Activated CD4-positive, alpha-beta memory T cell treated with anti-CD3 and anti-CD28 coated beads for 36 hours (primary cell): ENCODE results near the gene ETFA. TPM values are rescaled to one million over a fixed set of nuclear protein-coding genes. Genes with fewer than 3 reads are reported as not detected.

Source experiments
- CTCF ChIA-PET: fragments of 350-600 bp; sonication (Branson Sonifier 250); formaldehyde crosslinking; loops from one replicate; lab custom pipeline; 2021; ENCODE audit warnings: antibody characterized with exemption, inconsistent platforms; lab: Charles Lee
- POLR2A ChIA-PET: fragments of 350-600 bp; sonication (Branson Sonifier 250); formaldehyde crosslinking; loops from one replicate; lab custom pipeline; 2021; ENCODE audit warnings: antibody characterized with exemption; lab: Charles Lee
- DNase-seq: peaks from one replicate; pipeline ENCODE4 v3.0.0-alpha.2; 2020
- H3K27ac Mint-ChIP-seq: one replicate; pipeline ENCODE4 v1.8.0; 2021; ENCODE audit warnings: mixed read lengths
- H3K27me3 Mint-ChIP-seq: one replicate; pipeline ENCODE4 v1.8.0; 2021; ENCODE audit warnings: mixed read lengths
- H3K36me3 Mint-ChIP-seq: one replicate; pipeline ENCODE4 v1.8.0; 2021; ENCODE audit warnings: mixed read lengths
- H3K4me1 Mint-ChIP-seq: one replicate; pipeline ENCODE4 v1.8.0; 2021; ENCODE audit warnings: low read depth, mixed read lengths
- H3K4me3 Mint-ChIP-seq: one replicate; pipeline ENCODE4 v1.8.0; 2021; ENCODE audit warnings: mild to moderate bottlenecking, mixed read lengths
- H3K9me3 Mint-ChIP-seq: one replicate; pipeline ENCODE4 v1.8.0; 2021; ENCODE audit warnings: mixed read lengths
- intact Hi-C: fragments of 100-400 bp; cut with micrococcal nuclease; formaldehyde crosslinking; loops from one replicate; pipeline ENCODE4 v1.15.1; 2023
- total RNA-seq, 2 experiments: library from RNA; stranded (reverse); gene quantifications; one replicate each; pipeline ENCODE4 v1.2.3, GENCODE V29; 2021

Gene ETFA
- total RNA-seq, 2 experiments from 2014 or later: 169 to 173 TPM

GRCh38 chr15:76223521-76223920 is 87.7 kb downstream of the ETFA start:
- Mint-ChIP-seq H3K9me3 (no peaks in the 10 kb centered on the region), H3K27ac (no peak overlapping the region), H3K27me3 (no peaks in the 10 kb centered on the region), H3K4me1 (no peaks in the 10 kb centered on the region), H3K4me3 (no peak overlapping the region), H3K36me3 (peaks cover 30% of the 10 kb centered on the region)
- intact Hi-C loops: no loop called here
- ChIA-PET CTCF (interaction anchor here (1.4 to 1.6 kb wide), 2 partner anchors 9 to 12 kb away, joined by 5 to 9 read pairs; no protein-coding TSS in a partner anchor), POLR2A (no interaction called here)
- no peak for DNase-seq

- POLR2A ChIA-PET: no interaction called here
- Mint-ChIP-seq H3K27me3 (no peaks in the 10 kb centered on the region), H3K27ac (no peak overlapping the region), H3K36me3 (peaks cover 30% of the 10 kb centered on the region), H3K4me3 (no peak overlapping the region), H3K4me1 (no peaks in the 10 kb centered on the region), H3K9me3 (no peaks in the 10 kb centered on the region)
- CTCF ChIA-PET: interaction anchor here (1.4 to 1.6 kb wide), 2 partner anchors 8 to 14 kb away, joined by 5 to 9 read pairs; no protein-coding TSS in a partner anchor
- intact Hi-C loops: no loop called here
- no peak for DNase-seq
Observed at GRCh38 chr15:76222159-76222558, 89.1 kb downstream of the ETFA start.

- ChIA-PET POLR2A (no interaction called here), CTCF (no interaction called here)
- H3K27me3 Mint-ChIP-seq: no peaks in the 10 kb centered on the region
- H3K4me3 Mint-ChIP-seq: no peak overlapping the region
- intact Hi-C loops: no loop called here
- peaks cover 32% of the 10 kb centered on the region for H3K36me3 Mint-ChIP-seq
- DNase-seq: no peak
- H3K9me3 Mint-ChIP-seq: no peaks in the 10 kb centered on the region
- no peak overlapping the region for H3K27ac Mint-ChIP-seq
- H3K4me1 Mint-ChIP-seq: no peaks in the 10 kb centered on the region
Observed at GRCh38 chr15:76221085-76221767, 90.0 kb downstream of the ETFA start.

GRCh38 chr15:76217882-76218217 is 93.4 kb downstream of the ETFA start:
- POLR2A ChIA-PET: no interaction called here
- Mint-ChIP-seq H3K27ac (no peak overlapping the region), H3K36me3 (peaks cover 18% of the 10 kb centered on the region), H3K27me3 (no peaks in the 10 kb centered on the region), H3K4me1 (no peaks in the 10 kb centered on the region), H3K9me3 (no peaks in the 10 kb centered on the region), H3K4me3 (no peak overlapping the region)
- no peak for DNase-seq
- intact Hi-C loops: no loop called here
- CTCF ChIA-PET: interaction anchor here (0.7 to 1.6 kb wide), 2 partner anchors 68 to 69 kb away, joined by 3 read pairs; no protein-coding TSS in a partner anchor

GRCh38 chr15:76217029-76217881 is 94.0 kb downstream of the ETFA start:
- H3K4me3 Mint-ChIP-seq: no peak overlapping the region
- ChIA-PET POLR2A (no interaction called here), CTCF (interaction anchor here (0.7 kb wide), 1 partner anchor 69 kb away, joined by 3 read pairs; no protein-coding TSS in a partner anchor)
- H3K4me1 Mint-ChIP-seq: no peaks in the 10 kb centered on the region
- peaks cover 16% of the 10 kb centered on the region for H3K36me3 Mint-ChIP-seq
- no peaks in the 10 kb centered on the region for H3K9me3 Mint-ChIP-seq
- DNase-seq: no peak
- intact Hi-C loops: no loop called here
- no peaks in the 10 kb centered on the region for H3K27me3 Mint-ChIP-seq
- H3K27ac Mint-ChIP-seq: no peak overlapping the region

GRCh38 chr15:76215634-76216033 is 95.6 kb downstream of the ETFA start:
- no peaks in the 10 kb centered on the region for H3K4me1 Mint-ChIP-seq
- H3K9me3 Mint-ChIP-seq: no peaks in the 10 kb centered on the region
- H3K4me3 Mint-ChIP-seq: no peak overlapping the region
- peaks cover 12% of the 10 kb centered on the region for H3K36me3 Mint-ChIP-seq
- H3K27me3 Mint-ChIP-seq: no peaks in the 10 kb centered on the region
- H3K27ac Mint-ChIP-seq: no peak overlapping the region
- no peak for DNase-seq
- CTCF ChIA-PET: no interaction called here
- POLR2A ChIA-PET: no interaction called here
- intact Hi-C loops: no loop called here

GRCh38 chr15:76209942-76210341 is 101.3 kb downstream of the ETFA start:
- ChIA-PET POLR2A (no interaction called here), CTCF (no interaction called here)
- Mint-ChIP-seq H3K27ac (no peak overlapping the region), H3K9me3 (no peaks in the 10 kb centered on the region), H3K36me3 (peaks cover 10% of the 10 kb centered on the region), H3K4me1 (no peaks in the 10 kb centered on the region), H3K4me3 (no peak overlapping the region), H3K27me3 (no peaks in the 10 kb centered on the region)
- intact Hi-C loops: no loop called here
- no peak for DNase-seq

- intact Hi-C loops: no loop called here
- DNase-seq: no peak
- Mint-ChIP-seq H3K9me3 (no peaks in the 10 kb centered on the region), H3K4me3 (no peak overlapping the region), H3K36me3 (peaks cover 10% of the 10 kb centered on the region), H3K27ac (no peak overlapping the region), H3K4me1 (no peaks in the 10 kb centered on the region), H3K27me3 (no peaks in the 10 kb centered on the region)
- POLR2A ChIA-PET: no interaction called here
- CTCF ChIA-PET: no interaction called here
Observed at GRCh38 chr15:76209523-76209922, 101.7 kb downstream of the ETFA start.

- no peak overlapping the region for H3K4me3 Mint-ChIP-seq
- no peak for DNase-seq
- H3K36me3 Mint-ChIP-seq: peaks cover 10% of the 10 kb centered on the region
- no peak overlapping the region for H3K27ac Mint-ChIP-seq
- no peaks in the 10 kb centered on the region for H3K9me3 Mint-ChIP-seq
- ChIA-PET CTCF (no interaction called here), POLR2A (no interaction called here)
- no peaks in the 10 kb centered on the region for H3K27me3 Mint-ChIP-seq
- intact Hi-C loops: no loop called here
- H3K4me1 Mint-ChIP-seq: no peaks in the 10 kb centered on the region
Observed at GRCh38 chr15:76208786-76209424, 102.4 kb downstream of the ETFA start.

- H3K9me3 Mint-ChIP-seq: no peaks in the 10 kb centered on the region
- intact Hi-C loops: no loop called here
- DNase-seq: no peak
- no peaks in the 10 kb centered on the region for H3K4me1 Mint-ChIP-seq
- no peaks in the 10 kb centered on the region for H3K27me3 Mint-ChIP-seq
- ChIA-PET POLR2A (no interaction called here), CTCF (no interaction called here)
- H3K27ac Mint-ChIP-seq: no peak overlapping the region
- no peak overlapping the region for H3K4me3 Mint-ChIP-seq
- peaks cover 10% of the 10 kb centered on the region for H3K36me3 Mint-ChIP-seq
Observed at GRCh38 chr15:76208084-76208785, 103.0 kb downstream of the ETFA start.

GRCh38 chr15:76206325-76206976 is 104.8 kb downstream of the ETFA start:
- Mint-ChIP-seq H3K27ac (no peak overlapping the region), H3K27me3 (no peaks in the 10 kb centered on the region), H3K4me3 (no peak overlapping the region), H3K36me3 (peaks cover 8% of the 10 kb centered on the region), H3K4me1 (no peaks in the 10 kb centered on the region), H3K9me3 (no peaks in the 10 kb centered on the region)
- CTCF ChIA-PET: interaction anchor here (0.7 kb wide), 1 partner anchor 21 kb away, joined by 3 read pairs; no protein-coding TSS in a partner anchor
- POLR2A ChIA-PET: no interaction called here
- intact Hi-C loops: no loop called here
- no peak for DNase-seq
